Sigmoid colon (tissue), 3 donors: ENCODE measurements around the gene KLHL11.
"Not testable (repeated sequence)": the region's sequence is repeated elsewhere in the genome, so short reads cannot be mapped to it uniquely, and the experiment has no call there.

Experiments
- CTCF ChIP-seq, 4 experiments: fragments of 450-650 bp in 3 of 4; fragments of 200-600 bp in 1 of 4; IDR thresholded peaks; one replicate each; pipeline ENCODE4 v1.5.1; 2016 to 2019; ENCODE audit warnings: antibody characterized with exemption in 4 of 4, mild to moderate bottlenecking in 3 of 4, moderate library complexity in 2 of 4
- POLR2A ChIP-seq, 2 donors: fragments of 450-650 bp; IDR thresholded peaks; one replicate each; pipeline ENCODE4 v1.6.1; 2016; ENCODE audit warnings: antibody characterized with exemption in 2 of 2, mild to moderate bottlenecking in 2 of 2, moderate library complexity in 2 of 2

- TF ChIP-seq CTCF, POLR2A (IDR thresholded peaks at IDR 0.05): not testable (repeated sequence)
These were observed 25.8 kb downstream of the KLHL11 start for GRCh38 chr17:41839448-41839847.
